Smooth muscle cell (in vitro differentiated cells): ENCODE results near the gene PDLIM7. TPM values are rescaled to one million over a fixed set of nuclear protein-coding genes. Genes with fewer than 3 reads are reported as not detected.
A peak's percentile ranks its signal among the peaks of the same experiment; 100 is the strongest.

Source experiments
- DNase-seq: peaks from one replicate; lab custom pipeline; 2025; ENCODE audit not compliant: unreplicated experiment; lab: John Stamatoyannopoulos, UW
- H2AFZ ChIP-seq: fragments of 200-600 bp; sonication (generic); 2 replicates; pipeline ENCODE4 v1.6.0; 2016; ENCODE audit warnings: antibody characterized with exemption, low read depth, mild to moderate bottlenecking
- H3F3A ChIP-seq: fragments of 200-600 bp; sonication (generic); 2 replicates; pipeline ENCODE4 v1.6.0; 2017; ENCODE audit warnings: antibody characterized with exemption, low read depth
- H3K27ac ChIP-seq: fragments of 200-600 bp; sonication (generic); 2 replicates; pipeline ENCODE4 v1.5.1; 2016; ENCODE audit warnings: low read depth, mild to moderate bottlenecking
- H3K27me3 ChIP-seq: fragments of 200-600 bp; sonication (generic); 2 replicates; pipeline ENCODE4 v1.6.1; 2016; ENCODE audit warnings: low read depth, mild to moderate bottlenecking
- H3K36me3 ChIP-seq: fragments of 200-600 bp; sonication (generic); 2 replicates; pipeline ENCODE4 v1.5.1; 2016; ENCODE audit warnings: low read depth
- H3K4me1 ChIP-seq: fragments of 200-600 bp; sonication (generic); 2 replicates; pipeline ENCODE4 v1.5.1; 2016; ENCODE audit warnings: low read depth
- H3K4me2 ChIP-seq: fragments of 200-600 bp; sonication (generic); 2 replicates; pipeline ENCODE4 v1.6.0; 2016; ENCODE audit warnings: mild to moderate bottlenecking
- H3K4me3 ChIP-seq: fragments of 200-600 bp; sonication (generic); 2 replicates; pipeline ENCODE4 v1.5.1; 2016; ENCODE audit warnings: mild to moderate bottlenecking
- H3K79me2 ChIP-seq: fragments of 200-600 bp; sonication (generic); 2 replicates; pipeline ENCODE4 v1.6.0; 2016; ENCODE audit warnings: low read depth, mild to moderate bottlenecking
- H3K9ac ChIP-seq: fragments of 200-600 bp; sonication (generic); 2 replicates; pipeline ENCODE4 v1.6.0; 2016; ENCODE audit warnings: low read depth
- H3K9me3 ChIP-seq: fragments of 200-600 bp; sonication (generic); replicated peaks from 2 replicates; pipeline ENCODE4 v1.5.1; 2016; ENCODE audit warnings: low read depth
- H4K20me1 ChIP-seq: fragments of 200-600 bp; sonication (generic); 2 replicates; pipeline ENCODE4 v1.6.0; 2016; ENCODE audit warnings: low read depth
- CTCF ChIP-seq: fragments of 200-600 bp; sonication (generic); IDR thresholded peaks from 2 replicates; pipeline ENCODE4 v1.5.1; 2017; ENCODE audit warnings: borderline replicate concordance, mild to moderate bottlenecking, antibody characterized with exemption; ENCODE audit not compliant: insufficient read depth, poor library complexity, severe bottlenecking
- WGBS: methylation state at CpG from one replicate; pipeline ENCODE4 v1.1.7; 2016; ENCODE audit warnings: low lambda C conversion rate; 5-methylcytosine and 5-hydroxymethylcytosine counted together
- polyA plus RNA-seq: library from polyadenylated mRNA; unstranded; fragments of >200 nt; fragmentation: Nextera tagmentation; extraction: Ambion mirVana; gene quantifications from 2 replicates; pipeline ENCODE4 v1.2.1, GENCODE V29; 2016
- total RNA-seq: library from RNA; depleted of rRNA; stranded (reverse); fragments of >200 nt; gene quantifications from 2 replicates; pipeline ENCODE4 v1.2.3, GENCODE V29; 2014

The PDLIM7 gene
- total and polyA plus RNA-seq, 2 experiments from 2014 or later = 235 to 511 TPM

- peaks cover 50% of the 10 kb centered on the region for H3K79me2 ChIP-seq
- H3F3A ChIP-seq = peaks cover 29% of the 10 kb centered on the region
- peak overlapping the region; percentile 74 for H3K27ac ChIP-seq
- no peak overlapping the region for H2AFZ ChIP-seq
- peaks cover 27% of the 10 kb centered on the region for H3K4me1 ChIP-seq
- no peak for TF ChIP-seq CTCF
- DNase-seq = no peak
- H3K36me3 ChIP-seq = no peaks in the 10 kb centered on the region
- WGBS = 2% methylated on average over 20 of the region's 93 CpGs
- no peaks in the 10 kb centered on the region for H3K27me3 ChIP-seq
- H3K4me3 ChIP-seq = peak overlapping the region; percentile 89
- peak overlapping the region; percentile 98 for H3K4me2 ChIP-seq
- H4K20me1 ChIP-seq = peaks cover 51% of the 10 kb centered on the region
- peak overlapping the region; percentile 91 for H3K9ac ChIP-seq
- H3K9me3 ChIP-seq = no peaks in the 10 kb centered on the region
These were observed 24.7 kb downstream of the PDLIM7 start for GRCh38 chr5:177472460-177473442.

GRCh38 chr5:177471610-177472356 lies 25.6 kb downstream of the PDLIM7 start:
- peaks cover 26% of the 10 kb centered on the region for H3F3A ChIP-seq
- peaks cover 27% of the 10 kb centered on the region for H3K4me1 ChIP-seq
- H3K4me3 ChIP-seq = peak overlapping the region; percentile 89
- no peaks in the 10 kb centered on the region for H3K9me3 ChIP-seq
- H2AFZ ChIP-seq = no peak overlapping the region
- no peak for DNase-seq
- WGBS = 54% methylated on average over 13 of the region's 14 CpGs
- no peaks in the 10 kb centered on the region for H3K36me3 ChIP-seq
- peaks cover 50% of the 10 kb centered on the region for H3K79me2 ChIP-seq
- peak overlapping the region; percentile 91 for H3K9ac ChIP-seq
- H3K27ac ChIP-seq = peak overlapping the region; percentile 68
- peak overlapping the region; percentile 98 for H3K4me2 ChIP-seq
- no peak for TF ChIP-seq CTCF
- no peaks in the 10 kb centered on the region for H3K27me3 ChIP-seq
- H4K20me1 ChIP-seq = peaks cover 61% of the 10 kb centered on the region

- DNase-seq = no peak
- Histone ChIP-seq H3K27me3 (no peaks in the 10 kb centered on the region), H3K79me2 (peaks cover 53% of the 10 kb centered on the region), H3K4me2 (peak overlapping the region; percentile 98), H2AFZ (no peak overlapping the region), H3K4me3 (no peak overlapping the region), H3F3A (peaks cover 19% of the 10 kb centered on the region), H3K36me3 (no peaks in the 10 kb centered on the region), H3K9me3 (no peaks in the 10 kb centered on the region), H3K9ac (no peak overlapping the region), H3K4me1 (peaks cover 27% of the 10 kb centered on the region), H3K27ac (peak overlapping the region; percentile 68), H4K20me1 (peaks cover 69% of the 10 kb centered on the region)
- WGBS = 82% methylated on average over 9 of the region's 10 CpGs
- no peak for TF ChIP-seq CTCF
These were observed 26.5 kb downstream of the PDLIM7 start for GRCh38 chr5:177470759-177471536.
